ENCODE results near the gene CDH26.
A peak's percentile ranks its signal among the peaks of the same experiment; 100 is the strongest.
"Not testable (repeated sequence)": the region's sequence is repeated elsewhere in the genome, so short reads cannot be mapped to it uniquely, and the experiment has no call there.

Gene CDH26

DNA sequence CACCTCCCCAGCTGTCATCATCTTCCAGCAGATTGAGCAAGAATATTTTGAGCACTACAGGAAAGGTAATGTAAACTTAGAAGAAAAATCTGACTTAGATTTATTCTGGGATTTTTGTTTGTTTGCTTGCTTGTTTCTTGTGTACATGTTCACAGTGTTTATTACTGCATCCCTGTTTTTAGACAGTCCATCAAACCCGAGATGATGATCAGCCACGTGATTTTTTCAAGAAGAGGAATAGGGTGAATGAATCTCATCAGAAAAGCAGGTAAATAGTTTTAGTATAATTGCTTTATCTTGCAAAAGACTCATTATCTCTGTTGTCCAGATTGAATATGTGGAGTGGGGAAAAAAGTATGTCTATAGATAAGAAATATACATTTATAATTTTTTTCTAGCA is 16.0 kb upstream of the CDH26 start:
- no peak for DNase-seq

DNA sequence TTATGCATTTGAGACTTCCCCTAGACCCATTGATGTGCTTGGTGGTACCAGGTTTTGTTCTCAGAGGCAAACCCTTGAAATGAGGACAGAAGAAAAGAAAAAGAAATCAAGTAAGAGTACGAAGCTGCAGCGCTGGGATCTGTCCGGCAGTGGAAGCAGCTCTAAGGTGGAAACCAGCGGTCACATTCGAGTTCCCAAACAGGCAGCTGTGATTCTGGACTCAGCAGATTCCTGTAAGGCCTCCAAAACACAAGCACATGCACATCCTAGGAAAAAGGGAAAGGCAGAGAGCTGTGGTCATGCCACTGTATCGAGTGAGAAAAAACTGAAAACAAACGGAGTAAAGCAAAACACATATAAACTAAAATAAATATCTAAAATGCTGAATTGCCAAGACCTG is 13.5 kb upstream of the CDH26 start:
- no peak for DNase-seq

DNA sequence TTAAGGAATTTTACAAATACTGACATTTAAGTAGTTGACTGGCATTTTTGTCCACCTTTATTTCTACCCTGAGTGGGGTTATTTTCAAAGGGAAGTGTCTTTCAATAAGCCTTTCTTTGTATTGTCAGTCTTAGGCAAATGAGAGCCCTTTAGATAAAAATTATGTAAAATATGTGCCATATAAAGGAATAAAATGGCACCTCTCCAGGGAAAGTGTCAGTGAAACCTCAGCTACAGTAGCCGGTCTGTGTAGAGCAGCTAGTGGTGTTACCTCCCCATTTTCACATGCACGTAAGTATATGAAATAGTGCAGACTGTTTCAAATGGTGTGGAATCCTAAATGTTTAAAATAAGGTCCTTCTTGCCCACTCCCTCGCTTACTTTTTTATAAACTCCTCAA is 13.0 kb upstream of the CDH26 start:
- DNase-seq: no peak

DNA sequence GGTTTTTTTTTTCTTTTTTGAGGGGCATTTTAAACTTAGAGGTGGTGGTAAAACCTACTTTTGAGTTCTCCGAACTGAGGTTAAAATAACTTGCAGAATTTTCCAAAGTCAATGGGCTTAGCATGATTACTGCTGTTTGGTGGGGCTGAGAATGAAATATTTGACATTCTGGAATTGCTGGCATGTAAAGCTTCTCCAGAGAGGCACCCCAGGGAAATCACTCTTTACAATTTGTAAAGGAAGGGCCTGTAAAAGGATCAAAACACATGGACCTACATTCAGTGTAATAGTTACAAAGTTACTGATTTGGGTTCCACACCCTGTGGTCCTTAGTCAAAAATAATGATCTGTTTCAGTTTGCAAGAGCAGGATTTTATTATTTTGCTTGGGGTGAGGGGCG is 12.5 kb upstream of the CDH26 start:
- DNase-seq: no peak

DNA sequence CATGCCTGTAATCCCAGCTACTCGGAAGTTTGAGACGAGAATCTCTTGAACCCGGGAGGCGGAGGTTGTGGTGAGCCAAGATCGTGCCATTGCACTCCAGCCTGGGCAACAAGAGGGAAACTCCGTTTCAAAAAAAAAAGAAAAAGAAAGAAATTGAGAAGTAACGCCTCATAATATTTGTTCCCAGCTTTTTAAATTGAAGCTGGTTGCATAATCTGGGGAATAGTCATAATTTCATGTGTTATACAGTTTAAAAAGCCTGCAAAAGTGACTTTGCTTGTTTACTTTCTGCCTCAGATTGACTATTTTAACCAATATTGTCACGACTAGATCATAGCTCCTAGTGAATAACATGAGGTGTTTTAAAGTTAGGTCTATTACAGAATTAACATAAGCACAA is 10.8 kb upstream of the CDH26 start:
- DNase-seq: no peak

DNA sequence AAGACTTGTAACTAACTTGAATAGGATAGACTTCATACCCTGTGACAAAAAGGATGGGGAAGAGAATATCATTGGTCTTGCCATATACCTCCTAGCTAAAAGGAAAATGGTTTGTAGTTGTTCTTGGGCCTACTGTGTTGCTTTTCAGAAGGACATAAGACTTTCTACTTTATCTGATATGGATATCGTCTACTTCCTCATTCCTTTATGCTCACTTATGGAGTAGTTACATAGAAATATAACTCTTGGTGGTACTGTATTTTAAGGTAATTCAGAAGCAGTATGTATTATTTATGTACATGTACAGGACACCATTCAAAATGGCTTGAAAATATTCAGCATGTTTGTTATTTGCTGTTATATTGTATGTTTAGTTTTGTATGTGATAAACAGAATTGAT is 10.0 kb upstream of the CDH26 start:
- no peak for DNase-seq

DNA sequence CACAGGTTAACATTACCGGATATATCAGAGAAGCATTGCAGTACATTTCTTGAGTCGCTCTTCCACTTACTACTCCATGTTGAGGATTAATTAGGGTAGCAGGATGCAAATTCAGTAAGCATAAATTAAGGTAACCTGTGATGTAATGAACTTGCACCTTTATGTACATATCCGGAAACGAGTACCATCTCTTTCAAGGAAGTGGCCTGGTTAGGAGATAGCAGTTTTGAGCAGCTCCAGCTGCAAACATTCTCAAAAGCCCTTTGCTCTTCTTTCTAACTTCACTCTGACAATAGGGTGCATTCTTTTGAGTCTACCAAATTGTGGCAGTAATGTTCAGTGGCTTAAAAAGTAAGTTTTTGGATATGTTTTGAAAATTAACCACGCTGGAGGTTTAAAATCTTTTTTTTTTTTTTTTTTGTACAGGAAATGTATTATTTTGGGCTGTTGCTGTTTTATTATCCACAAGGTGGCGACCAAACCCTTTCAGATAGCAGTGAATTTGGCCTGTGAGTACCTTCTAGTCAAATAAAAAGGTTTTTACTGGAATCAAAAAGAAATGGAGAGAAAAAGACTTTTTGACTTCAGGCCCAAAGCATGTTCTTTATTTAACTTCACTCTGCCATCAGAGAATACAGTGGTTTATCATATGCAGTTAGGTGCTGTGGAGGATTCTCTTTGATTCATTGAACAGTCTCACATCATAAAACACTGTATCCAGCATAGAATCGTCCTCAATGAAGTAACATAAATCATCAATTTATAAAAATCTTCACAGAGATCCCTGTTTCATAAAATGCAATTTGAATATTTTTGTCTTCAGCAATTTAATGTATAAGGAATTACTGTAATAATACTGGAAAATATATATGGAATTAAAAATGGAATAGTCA is 9.1 kb upstream of the CDH26 start:
- peak; percentile 63 for DNase-seq

DNA sequence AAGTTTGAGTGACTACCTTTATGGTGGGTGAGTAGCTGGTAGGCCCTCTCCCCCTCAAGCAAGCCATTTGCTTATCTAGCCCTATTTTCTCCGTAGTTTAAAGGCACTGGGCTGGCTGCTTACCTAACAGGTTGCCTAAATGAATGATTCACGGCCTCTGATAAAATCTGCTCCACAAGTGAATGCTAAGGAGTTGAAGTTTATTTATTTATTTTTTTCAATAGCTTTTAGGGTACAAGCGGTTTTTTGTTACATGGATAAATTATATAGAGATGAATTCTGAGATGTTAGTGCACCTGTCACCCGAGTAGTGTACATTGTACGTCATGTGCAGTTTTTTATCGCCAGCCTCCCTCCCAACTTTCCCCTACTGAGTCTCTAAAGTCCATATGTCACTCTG is 8.3 kb upstream of the CDH26 start:
- DNase-seq: no peak

DNA sequence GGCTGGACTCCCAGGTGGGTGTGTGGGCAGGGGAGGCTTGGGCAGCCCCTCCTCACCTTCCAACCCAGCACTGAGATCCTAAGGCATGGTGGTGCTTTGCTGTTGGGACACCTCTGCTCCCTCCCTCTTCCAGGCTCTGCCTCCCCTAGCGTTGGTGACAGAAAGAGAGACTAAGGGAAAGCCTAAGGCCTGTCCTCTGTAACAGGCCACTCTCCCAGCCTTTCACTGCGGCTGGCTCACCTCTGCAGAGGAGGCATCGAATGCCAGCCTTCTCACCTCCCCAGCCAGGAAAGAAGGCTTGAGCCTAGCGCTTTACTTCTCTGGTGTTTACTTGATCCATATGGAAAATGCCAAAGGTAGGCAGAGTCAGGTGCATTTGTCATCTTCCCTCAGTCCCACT is 3.5 kb upstream of the CDH26 start:
- DNase-seq: no peak

DNA sequence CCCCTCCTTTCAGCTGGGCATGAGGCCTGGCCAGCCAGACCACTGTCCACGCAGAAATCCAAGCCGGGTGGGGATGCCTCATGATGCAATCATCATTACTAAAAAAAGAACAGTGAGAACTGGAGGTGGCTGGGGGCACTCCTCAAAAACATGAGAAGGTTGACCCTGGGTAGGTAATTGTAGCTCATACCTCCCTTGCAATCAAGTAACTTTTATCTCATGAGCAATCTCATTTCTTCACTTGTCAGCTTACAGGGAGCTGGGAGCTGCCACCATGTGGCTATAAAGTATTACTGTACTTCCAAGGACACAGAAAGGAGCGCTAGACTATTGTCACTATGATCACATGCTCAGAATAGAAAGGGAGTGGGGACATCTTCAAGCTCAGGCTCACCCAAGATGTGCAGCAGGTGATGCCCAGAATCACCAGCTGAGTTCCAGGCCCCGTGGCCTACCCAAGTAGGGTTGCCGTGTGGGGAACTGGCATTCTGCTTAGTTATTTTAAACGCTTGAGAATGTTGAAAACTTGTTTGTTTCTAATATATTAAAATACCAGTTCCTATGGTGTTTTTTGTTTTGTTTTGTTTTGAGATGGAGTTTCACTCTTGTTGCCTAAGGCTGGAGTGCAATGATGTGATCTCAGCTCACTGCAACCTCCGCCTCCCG is 3.0 kb upstream of the CDH26 start:
- DNase-seq: peak; percentile 47

DNA sequence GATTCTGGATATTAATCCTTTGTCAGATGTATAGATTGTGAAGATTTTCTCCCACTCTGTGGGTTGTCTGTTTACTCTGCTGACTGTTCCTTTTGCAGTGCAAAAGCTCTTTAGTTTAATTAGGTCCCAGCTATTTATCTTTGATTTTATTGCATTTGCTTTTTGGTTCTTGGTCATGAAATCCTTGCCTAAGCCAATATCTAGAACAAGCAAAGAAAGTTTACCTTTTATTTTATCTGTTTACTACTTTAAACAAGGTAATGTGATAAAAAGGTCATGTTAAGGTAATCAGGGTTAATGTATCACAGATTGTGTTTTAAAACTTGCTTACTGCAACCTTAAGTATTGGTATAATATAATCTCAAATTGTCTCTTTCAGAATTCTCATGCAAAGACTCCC is 655 bp upstream of the CDH26 start:
- not testable (repeated sequence) for DNase-seq

DNA sequence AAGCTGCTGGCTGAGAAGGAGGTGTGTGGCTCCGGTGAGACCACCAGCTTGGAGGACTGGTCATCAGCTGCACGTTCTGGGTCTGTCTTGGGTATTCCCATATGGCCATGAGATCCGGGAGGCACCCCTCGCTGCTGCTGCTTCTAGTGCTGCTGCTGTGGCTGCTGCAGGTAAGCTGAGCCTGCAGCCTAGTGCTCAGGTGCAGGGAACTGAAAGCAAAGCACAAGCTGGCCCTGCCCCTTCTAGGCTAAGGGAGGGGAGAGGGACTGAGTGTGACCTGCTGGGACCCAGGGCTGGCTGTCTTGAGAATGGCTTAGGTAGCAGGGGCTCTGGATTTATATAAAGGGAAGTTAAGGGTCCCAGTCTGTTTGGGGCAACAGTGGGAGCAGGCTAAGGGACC is 403 bp downstream of the CDH26 start:
- peak; percentile 49 for DNase-seq

DNA sequence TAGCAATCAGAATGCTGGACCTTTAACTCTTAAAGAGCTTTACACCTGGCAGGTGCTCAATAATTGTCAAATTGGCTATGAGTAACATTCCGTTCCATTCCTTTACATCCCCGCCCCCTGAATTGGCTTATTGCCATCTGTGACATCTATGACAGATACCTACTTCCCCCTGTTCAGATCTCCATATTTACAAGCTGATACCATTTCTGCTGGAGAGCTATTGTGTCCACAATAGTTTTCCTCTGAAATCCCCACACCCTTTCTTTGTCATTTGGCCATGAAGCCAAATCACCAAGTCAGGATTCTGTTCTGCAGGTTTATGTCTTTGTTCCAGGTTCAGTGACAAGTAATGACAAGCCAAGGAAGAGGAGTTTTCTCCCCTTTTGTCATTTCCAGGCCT is 3.2 kb downstream of the CDH26 start:
- no peak for DNase-seq

DNA sequence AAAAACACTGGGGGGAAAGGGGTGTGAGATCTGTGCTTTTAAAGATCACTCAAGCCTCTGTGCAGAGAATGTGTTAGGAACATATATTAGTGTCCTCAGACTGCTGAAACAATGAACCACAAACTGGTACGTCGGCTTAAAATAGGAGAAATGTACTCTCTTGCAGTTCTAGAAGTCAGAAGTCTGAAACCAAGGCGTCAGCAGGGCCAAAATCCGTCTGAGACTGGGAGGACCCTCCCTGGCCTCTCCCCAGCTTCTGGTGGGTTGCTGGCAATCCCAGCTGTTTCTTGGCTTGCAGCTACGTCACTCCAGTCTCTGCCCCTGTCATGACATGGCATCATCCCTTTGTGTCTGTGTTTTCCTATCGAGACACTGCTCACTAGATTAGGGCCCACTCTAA is 3.9 kb downstream of the CDH26 start:
- DNase-seq: peak; percentile 46

DNA sequence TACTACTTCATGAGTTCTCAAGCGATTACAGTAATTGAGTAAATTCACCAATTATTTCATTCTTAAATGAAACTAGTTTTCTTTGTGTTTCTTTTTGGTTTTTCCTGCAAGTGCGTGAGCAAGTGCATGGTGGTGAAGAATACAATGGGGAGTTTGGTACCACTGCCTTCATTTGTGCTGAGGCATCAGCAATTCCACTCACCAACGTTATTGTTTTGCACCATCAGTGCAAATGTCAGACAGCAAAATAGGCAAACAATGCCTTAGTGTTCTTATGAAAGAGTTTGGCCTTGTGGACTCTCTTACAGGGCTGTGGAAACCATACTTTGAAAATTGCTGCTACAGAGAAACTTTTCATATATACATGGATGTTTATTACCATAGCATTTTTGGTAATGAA is 8.2 kb downstream of the CDH26 start:
- DNase-seq: no peak

DNA sequence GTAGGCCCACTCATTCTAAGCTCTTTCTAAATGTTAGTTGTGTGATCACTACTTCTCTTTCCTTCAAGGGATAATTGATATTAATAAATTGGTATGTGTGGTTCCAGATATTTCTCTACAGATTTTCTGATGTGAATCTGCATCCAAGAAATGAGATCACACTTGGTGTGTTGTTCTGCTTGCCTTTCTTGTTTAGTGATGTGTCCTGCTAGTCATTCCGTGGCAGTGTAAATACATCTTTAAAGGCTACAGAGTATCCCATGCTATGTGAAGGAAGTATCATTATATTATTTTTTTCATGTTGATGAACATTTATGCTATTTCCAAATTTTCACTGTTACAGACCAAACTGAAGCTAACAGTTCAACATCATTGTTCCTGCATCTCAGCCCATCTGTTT is 13.2 kb downstream of the CDH26 start:
- no peak for DNase-seq

DNA sequence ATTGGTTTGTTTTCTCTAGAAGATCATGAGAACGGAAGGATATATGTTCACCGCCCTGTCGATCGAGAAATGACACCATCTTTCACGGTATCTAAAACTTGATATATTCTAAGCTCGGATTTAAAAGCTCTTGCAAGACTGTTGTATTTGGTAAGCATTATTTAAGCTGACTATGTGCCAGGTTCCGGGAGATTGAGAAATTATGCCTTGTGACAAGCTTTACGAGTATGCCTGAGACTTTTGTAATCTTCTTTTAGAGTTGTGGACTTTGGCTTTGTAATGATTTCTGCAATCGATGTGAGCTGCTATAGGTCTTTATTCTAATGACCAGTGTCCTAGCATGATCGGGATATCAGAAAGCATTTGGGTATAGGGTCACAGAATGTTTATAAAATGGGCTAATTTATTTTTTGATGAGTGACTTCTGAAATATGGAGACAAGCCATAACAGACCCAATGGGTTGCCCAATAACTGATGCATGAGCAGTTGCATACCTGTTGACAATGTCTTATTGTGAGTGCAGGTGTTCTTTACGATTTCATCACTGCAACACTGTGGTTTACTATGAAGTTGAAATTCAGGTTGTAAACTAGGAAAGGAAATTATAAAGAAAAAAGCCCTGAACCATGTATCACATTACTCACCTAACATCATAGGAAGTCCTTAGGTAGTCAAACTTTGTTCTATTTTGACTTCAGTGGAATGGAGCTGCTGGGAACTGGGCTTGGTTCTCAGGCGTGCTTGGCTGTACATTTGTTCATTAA is 14.0 kb downstream of the CDH26 start:
- DNase-seq: no peak

DNA sequence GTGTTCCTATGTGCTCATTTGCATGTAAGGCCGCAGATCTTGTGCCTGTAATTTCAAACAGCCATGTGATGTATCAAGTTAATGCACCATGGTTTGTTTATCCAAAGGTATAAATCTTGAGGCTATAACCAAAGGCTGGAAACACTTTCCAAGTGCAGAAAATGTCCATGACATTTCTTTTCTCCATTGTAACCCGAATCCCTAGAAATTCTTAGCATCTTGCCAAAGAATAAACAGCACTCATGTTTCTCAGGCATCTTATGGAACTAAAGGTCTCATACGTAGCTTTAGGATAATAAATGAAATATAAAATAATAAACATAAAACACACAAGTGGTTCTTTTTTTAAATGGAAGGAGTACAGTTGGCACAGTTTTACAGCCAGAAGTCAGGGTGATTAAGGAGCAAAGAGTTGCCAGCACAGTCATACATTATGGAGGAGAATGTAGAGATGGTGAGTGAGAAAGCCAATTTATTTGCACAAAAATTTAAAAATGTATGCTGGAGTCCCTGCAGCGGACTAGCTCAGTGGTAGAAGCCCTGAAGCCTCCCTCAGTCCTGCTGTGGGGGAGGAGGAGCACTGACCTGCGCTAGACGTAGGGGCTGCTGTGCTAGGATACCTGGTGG is 18.0 kb downstream of the CDH26 start:
- DNase-seq: no peak

DNA sequence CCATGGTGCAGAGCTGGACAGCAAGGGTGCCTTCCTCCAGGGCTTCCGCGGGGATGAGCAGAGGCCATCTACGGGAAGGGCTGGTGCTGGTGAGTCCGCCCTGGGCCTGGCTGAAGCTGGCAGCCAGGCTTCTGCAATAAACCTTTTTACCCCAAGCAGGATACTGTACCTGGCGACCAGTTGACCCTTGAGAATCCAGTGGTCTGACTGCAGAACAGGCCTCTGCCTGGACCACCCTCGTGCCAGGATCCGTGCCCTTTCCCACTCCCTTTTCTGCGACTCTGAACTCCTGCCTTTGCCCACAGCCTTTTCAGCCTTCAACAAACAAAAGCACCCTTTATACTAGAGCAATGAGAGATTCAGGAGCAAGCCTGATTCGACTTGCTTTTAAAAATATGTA is 18.9 kb downstream of the CDH26 start:
- DNase-seq: no peak

DNA sequence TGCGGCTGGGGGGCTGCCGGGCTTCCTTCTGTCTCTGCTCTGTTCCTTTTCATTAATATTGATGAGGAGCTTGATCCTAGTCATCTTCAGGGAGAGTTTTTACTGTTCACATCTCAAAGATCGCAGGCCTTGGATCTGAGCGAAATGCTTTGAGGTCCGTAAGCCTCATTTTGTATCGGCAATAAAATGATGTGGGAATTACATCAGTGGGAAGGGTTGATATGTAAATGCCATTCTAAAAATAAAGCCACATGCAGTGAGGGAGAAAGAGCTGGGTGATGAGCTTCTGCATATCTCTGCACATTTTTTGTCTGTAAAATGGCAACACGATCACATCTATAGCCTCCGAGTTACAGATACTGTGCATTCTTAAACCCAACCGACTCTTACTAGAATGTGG is 24.9 kb downstream of the CDH26 start:
- no peak for DNase-seq

DNA sequence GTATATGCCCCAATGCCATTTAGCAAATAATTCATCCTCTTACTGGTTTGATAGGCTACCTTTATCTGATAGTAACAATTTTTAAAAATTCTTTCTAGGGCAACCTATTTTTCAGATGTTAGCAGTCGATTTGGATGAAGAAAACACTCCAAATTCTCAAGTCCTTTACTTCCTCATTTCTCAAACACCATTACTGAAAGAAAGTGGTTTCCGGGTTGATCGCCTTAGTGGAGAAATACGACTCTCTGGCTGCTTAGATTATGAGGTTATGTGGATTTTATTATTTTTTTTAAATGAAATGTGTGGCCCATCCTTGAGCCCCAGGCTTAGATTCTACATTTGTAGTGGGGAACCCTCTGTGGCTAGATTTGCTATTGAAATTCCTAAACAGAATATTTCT is 26.3 kb downstream of the CDH26 start:
- DNase-seq: no peak

DNA sequence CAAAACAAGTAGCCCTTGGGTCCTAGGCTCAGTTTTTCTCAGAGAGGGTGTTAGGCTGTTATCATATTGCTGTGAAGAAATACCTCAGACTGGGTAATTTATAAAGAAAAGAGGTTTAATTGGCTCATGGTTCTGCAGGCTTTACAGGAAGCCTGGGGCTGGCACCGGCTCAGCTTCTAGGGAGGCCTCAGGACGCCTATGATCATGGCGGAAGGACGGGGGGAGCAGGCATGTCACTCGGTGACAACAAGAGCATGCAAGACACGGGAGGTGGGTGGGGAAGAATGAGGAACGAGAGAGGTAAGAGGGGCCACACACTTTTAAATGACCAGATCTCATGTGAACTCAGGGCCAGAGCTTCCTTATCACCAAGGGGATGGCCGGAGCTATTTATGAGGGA is 26.9 kb downstream of the CDH26 start:
- no peak for DNase-seq

DNA sequence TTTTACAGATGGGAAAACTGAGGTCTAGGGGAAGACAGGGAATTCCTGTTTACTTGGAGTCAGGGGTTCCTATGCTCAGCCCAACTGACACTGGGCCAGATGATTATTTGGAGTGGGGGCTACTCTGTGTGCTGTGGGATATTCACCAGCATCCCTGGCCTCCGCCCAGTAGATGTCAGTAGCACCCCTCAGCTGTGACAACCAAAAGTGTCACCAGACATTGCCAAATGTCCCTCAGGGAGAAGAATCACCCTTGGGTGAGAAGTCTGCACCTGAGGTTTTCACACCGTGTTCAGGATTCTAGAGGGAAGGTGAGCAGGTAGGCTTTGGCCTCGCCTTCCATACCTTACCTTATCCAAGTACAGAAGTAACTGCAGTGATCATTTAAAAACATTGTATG is 27.6 kb downstream of the CDH26 start:
- DNase-seq: no peak
